H1 (cell line): Measurements from ENCODE around the gene ULK3. TPM values are rescaled to one million over a fixed set of nuclear protein-coding genes. Genes with fewer than 3 reads are reported as not detected.

Source experiments
- CTCF ChIA-PET: fragments of 300-600 bp; sonication (Branson Sonifier 250); formaldehyde crosslinking; loops from one replicate; lab custom pipeline; 2021; ENCODE audit not compliant: partially characterized antibody; lab: Charles Lee
- POLR2A ChIA-PET: fragments of 300-600 bp; sonication (Branson Sonifier 250); formaldehyde crosslinking; loops from one replicate; lab custom pipeline; 2021; ENCODE audit warnings: inconsistent platforms; ENCODE audit not compliant: partially characterized antibody; lab: Charles Lee
- DNase-seq, 2 experiments: peaks; one replicate each; pipeline versions ENCODE4 v3.0.0 to v3.0.0-alpha.2; 2010 to 2022; ENCODE audit warnings: low spot score in 2 of 2, low read depth in 1 of 2, mixed read lengths in 1 of 2
- FAIRE-seq: peaks from 2 replicates; lab custom pipeline; 2011; peaks lifted over from hg19 to GRCh38; lab: Jason Lieb, UNC
- H2AFZ ChIP-seq: 2 replicates; pipeline ENCODE4 v1.8.1; 2012; ENCODE audit warnings: low read length, inconsistent platforms
- H2AK5ac ChIP-seq: 2 replicates; pipeline ENCODE4 v1.6.1; 2013; ENCODE audit warnings: low read depth, low read length
- H2BK120ac ChIP-seq: replicated peaks from 2 replicates; pipeline ENCODE3; 2013; ENCODE audit warnings: low read depth, low read length, inconsistent platforms
- H2BK12ac ChIP-seq: 2 replicates; pipeline ENCODE4 v1.6.1; 2013; ENCODE audit warnings: low read depth, low read length
- H2BK15ac ChIP-seq: 2 replicates; pipeline ENCODE4 v1.6.1; 2013; ENCODE audit warnings: low read length
- H2BK20ac ChIP-seq: 2 replicates; pipeline ENCODE4 v1.6.1; 2013; ENCODE audit warnings: low read length
- H2BK5ac ChIP-seq: 2 replicates; pipeline ENCODE4 v1.6.1; 2013; ENCODE audit warnings: low read depth, low read length
- H3K14ac ChIP-seq: 2 replicates; pipeline ENCODE4 v1.6.1; 2013; ENCODE audit warnings: inconsistent platforms; ENCODE audit not compliant: insufficient read length
- H3K18ac ChIP-seq: 2 replicates; pipeline ENCODE4 v1.6.1; 2013; ENCODE audit warnings: low read length; ENCODE audit errors: extremely low read depth
- H3K23ac ChIP-seq: 2 replicates; pipeline ENCODE4 v1.6.1; 2013; ENCODE audit warnings: inconsistent platforms; ENCODE audit not compliant: insufficient read length
- H3K23me2 ChIP-seq: 2 replicates; pipeline ENCODE4 v1.6.1; 2013; ENCODE audit warnings: low read depth, low read length
- H3K27ac ChIP-seq: 2 replicates; pipeline ENCODE4 v1.6.1; 2011; ENCODE audit warnings: low read depth, low read length, inconsistent platforms
- H3K27me3 ChIP-seq, 4 experiments: replicated peaks in 1 of 4; 1 replicate in 1 of 4; 2 replicates in 3 of 4; pipeline versions ENCODE4 v1.6.1 to v1.8.1; 2011 to 2013; ENCODE audit warnings: low read length in 3 of 4, mild to moderate bottlenecking in 3 of 4, inconsistent platforms in 2 of 4, mixed read lengths in 2 of 4, moderate library complexity in 1 of 4; ENCODE audit not compliant: control insufficient read depth in 3 of 4, insufficient read depth in 3 of 4; ENCODE audit errors: extremely low read depth in 1 of 4
- H3K36me3 ChIP-seq, 4 experiments: 2 replicates each; pipeline versions ENCODE4 v1.6.1 to v1.8.1; 2011 to 2013; ENCODE audit warnings: mild to moderate bottlenecking in 4 of 4, low read length in 3 of 4, moderate library complexity in 2 of 4, control low read depth in 1 of 4, inconsistent platforms in 1 of 4; ENCODE audit not compliant: insufficient read depth in 4 of 4, control insufficient read depth in 2 of 4
- H3K4ac ChIP-seq: replicated peaks from 2 replicates; pipeline ENCODE3; 2013; ENCODE audit warnings: low read length, low read depth, mixed read lengths, inconsistent platforms; ENCODE audit not compliant: insufficient read length
- H3K4me1 ChIP-seq, 4 experiments: replicated peaks in 1 of 4; 1 replicate in 1 of 4; 2 replicates in 3 of 4; pipeline versions ENCODE4 v1.6.1 to v1.8.1; 2011 to 2013; ENCODE audit warnings: low read length in 3 of 4, inconsistent platforms in 2 of 4, mixed read lengths in 1 of 4; ENCODE audit not compliant: insufficient read depth in 4 of 4, control insufficient read depth in 3 of 4
- H3K4me2 ChIP-seq, 2 experiments: 2 replicates each; pipeline versions ENCODE4 v1.6.1 to v1.8.1; 2011 to 2013; ENCODE audit warnings: low read depth in 2 of 2, low read length in 2 of 2, control low read depth in 1 of 2, inconsistent platforms in 1 of 2, mild to moderate bottlenecking in 1 of 2; ENCODE audit not compliant: insufficient read depth in 1 of 2
- H3K4me3 ChIP-seq, 4 experiments: fragments of 200-600, 300-600 bp in 1 of 4; sonication (generic), shearing (Covaris generic), sonication (Bioruptor Twin) in 1 of 4; 2 replicates each; pipeline versions ENCODE4 v1.5.1 to v1.8.1; 2011 to 2016; ENCODE audit warnings: low read length in 4 of 4, low read depth in 3 of 4, control low read depth in 2 of 4, inconsistent platforms in 2 of 4, mild to moderate bottlenecking in 2 of 4, mixed read lengths in 1 of 4, moderate library complexity in 1 of 4; ENCODE audit not compliant: insufficient read depth in 2 of 4; ENCODE audit errors: extremely low read depth in 1 of 4
- H3K56ac ChIP-seq: replicated peaks from 2 replicates; pipeline ENCODE3; 2013; ENCODE audit warnings: low read depth, mild to moderate bottlenecking, mixed read lengths, low read length, inconsistent platforms; ENCODE audit not compliant: insufficient read length
- H3K79me1 ChIP-seq: 2 replicates; pipeline ENCODE4 v1.6.1; 2013; ENCODE audit warnings: low read depth, low read length, control low read depth
- H3K79me2 ChIP-seq, 2 experiments: 2 replicates each; pipeline versions ENCODE4 v1.6.1 to v1.8.1; 2012 to 2013; ENCODE audit warnings: low read length in 2 of 2, mild to moderate bottlenecking in 2 of 2, inconsistent platforms in 1 of 2; ENCODE audit not compliant: insufficient read depth in 2 of 2, control insufficient read depth in 1 of 2
- H3K9ac ChIP-seq, 4 experiments: replicated peaks in 1 of 4; 1 replicate in 1 of 4; 2 replicates in 3 of 4; pipeline versions ENCODE4 v1.6.1 to v1.8.1; 2011 to 2013; ENCODE audit warnings: low read depth in 3 of 4, low read length in 3 of 4, control low read depth in 2 of 4, mild to moderate bottlenecking in 2 of 4, moderate library complexity in 2 of 4, inconsistent platforms in 1 of 4; ENCODE audit errors: extremely low read depth in 1 of 4
- H3K9me3 ChIP-seq, 2 experiments: 2 replicates each; pipeline versions ENCODE4 v1.6.1 to v1.8.1; 2012 to 2013; ENCODE audit warnings: mild to moderate bottlenecking in 2 of 2, moderate library complexity in 2 of 2, control low read depth in 1 of 2, inconsistent platforms in 1 of 2, low read depth in 1 of 2, low read length in 1 of 2, mixed read lengths in 1 of 2; ENCODE audit not compliant: insufficient read depth in 2 of 2
- H4K20me1 ChIP-seq, 2 experiments: replicated peaks in 1 of 2; 2 replicates each; pipeline versions ENCODE3 to v1.8.1; 2011 to 2013; ENCODE audit warnings: inconsistent platforms in 2 of 2, low read length in 2 of 2, mild to moderate bottlenecking in 1 of 2; ENCODE audit not compliant: insufficient read depth in 2 of 2, control insufficient read depth in 1 of 2
- H4K5ac ChIP-seq: 2 replicates; pipeline ENCODE4 v1.6.1; 2013; ENCODE audit warnings: low read length, low read depth, mixed read lengths, inconsistent platforms; ENCODE audit not compliant: insufficient read length
- H4K8ac ChIP-seq: 2 replicates; pipeline ENCODE4 v1.8.0; 2013; ENCODE audit warnings: mild to moderate bottlenecking, moderate library complexity, low read length, inconsistent platforms; ENCODE audit not compliant: insufficient read depth; ENCODE audit errors: extremely low read depth
- H4K91ac ChIP-seq: replicated peaks from 2 replicates; pipeline ENCODE3; 2013; ENCODE audit warnings: low read length, mixed read lengths, inconsistent platforms; ENCODE audit not compliant: insufficient read length
- BACH1 ChIP-seq: IDR thresholded peaks from 2 replicates; pipeline ENCODE4 v1.6.1; 2012; ENCODE audit warnings: low read length, improper control_type of control experiment
- CEBPB ChIP-seq: IDR thresholded peaks from 2 replicates; pipeline ENCODE4 v1.6.1; 2012; ENCODE audit warnings: low read depth, low read length
- CTBP2 ChIP-seq: IDR thresholded peaks from 2 replicates; pipeline ENCODE4 v1.7.0; 2011; ENCODE audit warnings: borderline replicate concordance, mild to moderate bottlenecking, moderate library complexity, mixed read lengths, low read length; ENCODE audit not compliant: insufficient read depth, insufficient read length
- E2F6 ChIP-seq: IDR thresholded peaks from 2 replicates; pipeline ENCODE4 v1.6.1; 2012; ENCODE audit warnings: inconsistent platforms
- EZH2 ChIP-seq: fragments of 200-600 bp; sonication (generic); IDR thresholded peaks from 2 replicates; pipeline ENCODE4 v1.7.1; 2012; ENCODE audit warnings: low read depth, mild to moderate bottlenecking, moderate library complexity, low read length, inconsistent platforms; ENCODE audit not compliant: severe bottlenecking
- FOSL1 ChIP-seq: IDR thresholded peaks from 2 replicates; pipeline ENCODE4 v1.6.1; 2011; ENCODE audit warnings: mild to moderate bottlenecking, low read depth, low read length, moderate library complexity; ENCODE audit not compliant: insufficient read depth
- KDM5A ChIP-seq: fragments of 200-600 bp; IDR thresholded peaks from 2 replicates; pipeline ENCODE4 v1.7.1; 2012; ENCODE audit warnings: mild to moderate bottlenecking, low read length, inconsistent platforms, mixed read lengths
- POLR2AphosphoS5 ChIP-seq: IDR thresholded peaks from 2 replicates; pipeline ENCODE4 v1.6.1; 2011; ENCODE audit warnings: low read depth, low read length
- SIN3A ChIP-seq, 2 experiments: IDR thresholded peaks in 1 of 2; conservative IDR thresholded peaks in 1 of 2; 2 replicates each; pipeline ENCODE4 v1.6.1; 2011 to 2012; ENCODE audit warnings: low read length in 2 of 2, improper control_type of control experiment in 1 of 2, low read depth in 1 of 2, mild to moderate bottlenecking in 1 of 2
- SUZ12 ChIP-seq: fragments of 200-600 bp; sonication (generic); IDR thresholded peaks from 2 replicates; pipeline ENCODE4 v1.6.1; 2012; ENCODE audit warnings: mild to moderate bottlenecking, inconsistent platforms, low read length, moderate library complexity, mixed read lengths
- TAF1 ChIP-seq: IDR thresholded peaks from 2 replicates; pipeline ENCODE4 v1.6.1; 2011; ENCODE audit warnings: mild to moderate bottlenecking, low read depth, low read length
- TEAD4 ChIP-seq: IDR thresholded peaks from 2 replicates; pipeline ENCODE4 v1.6.1; 2012; ENCODE audit warnings: low read depth, low read length, inconsistent platforms, mixed read lengths
- YY1 ChIP-seq: IDR thresholded peaks from 2 replicates; pipeline ENCODE4 v1.6.1; 2011; ENCODE audit warnings: low read depth, mild to moderate bottlenecking, low read length
- WGBS, 2 experiments: shearing (Covaris generic) in 1 of 2; methylation state at CpG; one replicate each; pipeline versions ENCODE4 v1.1.6 to v1.1.7; 2013 to 2015; ENCODE audit warnings: low lambda C conversion rate in 2 of 2, mixed read lengths in 2 of 2, inconsistent platforms in 1 of 2, low coverage in 1 of 2, missing lambda C conversion rate in 1 of 2; ENCODE audit not compliant: insufficient replicate concordance in 2 of 2, insufficient coverage in 1 of 2, insufficient read length in 1 of 2; ENCODE audit errors: extremely low coverage in 1 of 2, missing lambda C conversion rate in 1 of 2; 5-methylcytosine and 5-hydroxymethylcytosine counted together
- polyA plus RNA-seq, 7 experiments: library from polyadenylated mRNA; depleted of rRNA in 3 of 7; stranded (reverse) in 5 of 7; unstranded in 2 of 7; fragments of >200 nt in 5 of 7; fragments of 200-250 nt in 2 of 7; gene quantifications; 1 replicate in 5 of 7; 2 replicates in 1 of 7; 4 replicates in 1 of 7; pipeline versions ENCODE4 v1.2.1 to v1.2.3, GENCODE V29; 2011 to 2013; ENCODE audit warnings: missing spikeins in 2 of 7, mixed read lengths in 2 of 7
- total RNA-seq: library from RNA; stranded (reverse); fragmentation: NEBNext Ultra II Directional; extraction: Animal tissue kit (Norgen Biotek cat#: 25700); gene quantifications from 2 replicates; pipeline ENCODE4 v1.2.1, GENCODE V29; 2021

ULK3 gene
- total and polyA plus RNA-seq, 2 of the 8 experiments (the other 6 are each of a cell fraction or from before 2014, with no cell fraction given) = 27.1 to 34.4 TPM

GRCh38 chr15:74786551-74787165, 56.3 kb downstream of the ULK3 start:
- Histone ChIP-seq H2BK12ac (no peak overlapping the region), H3K4ac (no peak overlapping the region), H3K4me3 (no peak overlapping the region), H4K91ac (no peak overlapping the region), H2BK20ac (no peak overlapping the region), H3K36me3 (no peaks in the 10 kb centered on the region), H3K4me1 (peaks cover 4 to 32% (median 22%) of the 10 kb centered on the region in 4 experiments), H3K27ac (no peak overlapping the region), H3K27me3 (no peaks in the 10 kb centered on the region), H3K9me3 (no peaks in the 10 kb centered on the region), H2AFZ (no peak overlapping the region), H2BK5ac (no peak overlapping the region), H4K8ac (no peak overlapping the region), H3K56ac (no peak overlapping the region), H3K18ac (no peak overlapping the region), H2BK120ac (no peak overlapping the region), H2BK15ac (no peak overlapping the region), H3K79me2 (peaks cover 0 to 13% of the 10 kb centered on the region in 2 experiments; a peak in 1 of 4 replicates), H2AK5ac (no peak overlapping the region), H3K79me1 (peaks cover 26% of the 10 kb centered on the region), H4K20me1 (peaks cover 22 to 44% of the 10 kb centered on the region in 2 experiments), H4K5ac (no peak overlapping the region), H3K4me2 (no peak overlapping the region), H3K14ac (no peak overlapping the region), H3K9ac (no peak overlapping the region), H3K23me2 (peaks cover 6% of the 10 kb centered on the region), H3K23ac (no peak overlapping the region)
- ChIA-PET POLR2A (interaction anchor here (0.6 to 4.5 kb wide), 9 partner anchors 13 to 159 kb away, joined by 3 to 20 read pairs (median 3); no protein-coding TSS in a partner anchor), CTCF (interaction anchor here (0.6 to 53.7 kb wide), 19 partner anchors 10 to 161 kb away, joined by 3 to 1439 read pairs (median 8); partner anchors contain the start of genes CLK3, CPLX3, CSK and LMAN1L)
- WGBS, 2 experiments = 93% methylated on average over 5 of the region's 7 CpGs; no CpG with 5 or more reads in 1 of the 2 experiments
- FAIRE-seq (no peak), DNase-seq (no peak)
- TF ChIP-seq SUZ12 (no peak), E2F6 (no peak), YY1 (no peak), EZH2 (no peak), POLR2AphosphoS5 (no peak), BACH1 (no peak), SIN3A (conservative IDR thresholded peaks at IDR 0.05 in 1 of 2, IDR thresholded peaks at IDR 0.05 in 1 of 2; ENCODE audit: low read depth in 1 of 2, low read length in 2 of 2) (no peak), TEAD4 (no peak), TAF1 (no peak), KDM5A (no peak), CEBPB (no peak), CTBP2 (no peak), FOSL1 (no peak)
